Activated T-cell treated with anti-CD3 and anti-CD28 coated beads for 1 hour (primary cell): ENCODE measurements around the gene SFN.
"Not testable (repeated sequence)": the region's sequence is repeated elsewhere in the genome, so short reads cannot be mapped to it uniquely, and the experiment has no call there.

Source experiments
- DNase-seq: peaks from one replicate; pipeline ENCODE4 v3.0.0-alpha.2; 2020; ENCODE audit warnings: low read depth

The SFN gene

GRCh38 chr1:26839779-26840178 is 23.2 kb upstream of the SFN start:
- no peak for DNase-seq

GRCh38 chr1:26844424-26845196 is 18.3 kb upstream of the SFN start:
- no peak for DNase-seq

GRCh38 chr1:26847826-26848225 is 15.1 kb upstream of the SFN start:
- DNase-seq = not testable (repeated sequence)

GRCh38 chr1:26848499-26848898 is 14.4 kb upstream of the SFN start:
- DNase-seq = no peak

GRCh38 chr1:26848941-26849774 is 13.8 kb upstream of the SFN start:
- DNase-seq = no peak

GRCh38 chr1:26851106-26851684 is 11.8 kb upstream of the SFN start:
- DNase-seq = no peak

- no peak for DNase-seq
These were observed 10.2 kb upstream of the SFN start for GRCh38 chr1:26852701-26853100.

- peak; percentile 87 for DNase-seq
These were observed 9.8 kb upstream of the SFN start for GRCh38 chr1:26853156-26853555.

GRCh38 chr1:26853600-26853999 is 9.3 kb upstream of the SFN start:
- no peak for DNase-seq

GRCh38 chr1:26854906-26855305 is 8.0 kb upstream of the SFN start:
- DNase-seq = no peak

- DNase-seq = no peak
These were observed 7.3 kb upstream of the SFN start for GRCh38 chr1:26855636-26856035.

GRCh38 chr1:26856181-26856580 is 6.8 kb upstream of the SFN start:
- no peak for DNase-seq

- no peak for DNase-seq
These were observed 6.1 kb upstream of the SFN start for GRCh38 chr1:26856604-26857469.

- no peak for DNase-seq
These were observed 5.4 kb upstream of the SFN start for GRCh38 chr1:26857473-26858060.

- DNase-seq = no peak
These were observed 4.8 kb upstream of the SFN start for GRCh38 chr1:26858160-26858559.

GRCh38 chr1:26858891-26859640 is 3.9 kb upstream of the SFN start:
- DNase-seq = no peak

- no peak for DNase-seq
These were observed 1.7 kb upstream of the SFN start for GRCh38 chr1:26861286-26861701.

GRCh38 chr1:26861889-26862378 is 1.0 kb upstream of the SFN start:
- DNase-seq = no peak

GRCh38 chr1:26863685-26864077 is 732 bp downstream of the SFN start:
- no peak for DNase-seq

- DNase-seq = peak; percentile 89
These were observed 1.9 kb downstream of the SFN start for GRCh38 chr1:26864610-26865480.
